GM21390 (cell line): Measurements from ENCODE around the gene FBXW11.
A peak's percentile ranks its signal among the peaks of the same experiment; 100 is the strongest.
"Not testable (repeated sequence)": the region's sequence is repeated elsewhere in the genome, so short reads cannot be mapped to it uniquely, and the experiment has no call there.

ENCODE experiments used
- ATAC-seq: cut with Tn5 transposase; IDR thresholded peaks from one replicate; pipeline ENCODE4 v1.9.1; 2021; ENCODE audit not compliant: unreplicated experiment

The FBXW11 gene

DNA sequence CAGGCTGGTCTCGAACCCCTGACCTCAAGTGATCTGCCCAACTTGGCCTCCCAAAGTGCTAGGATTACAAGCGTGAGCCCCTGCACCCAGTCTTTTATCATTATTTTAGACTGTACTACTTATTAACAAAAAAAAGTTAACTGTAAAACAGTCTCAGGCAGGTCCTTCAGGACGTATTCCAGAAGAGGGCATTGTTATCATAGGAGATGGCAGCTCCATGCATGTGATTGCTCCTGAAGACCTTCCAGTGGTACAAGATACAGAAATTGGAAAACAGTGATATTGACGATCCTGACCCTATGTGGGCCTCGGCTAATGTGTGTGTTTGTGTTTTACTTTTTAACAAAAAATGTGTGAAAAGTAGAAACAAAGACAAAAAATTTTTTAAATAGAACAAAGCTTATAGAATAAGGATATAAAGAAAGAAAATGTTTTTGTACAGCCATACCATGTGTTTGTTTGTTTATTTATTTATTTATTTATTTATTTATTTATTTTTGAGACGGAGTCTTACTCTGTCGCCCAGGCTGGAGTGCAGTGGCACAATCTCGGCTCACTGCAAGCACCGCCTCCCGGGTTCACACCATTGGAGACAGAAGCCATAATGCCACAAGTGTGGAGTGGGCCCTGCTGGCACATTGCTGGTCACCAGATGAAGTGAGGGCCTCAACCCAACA is 13.8 kb upstream of the FBXW11 start:
- not testable (repeated sequence) for ATAC-seq

DNA sequence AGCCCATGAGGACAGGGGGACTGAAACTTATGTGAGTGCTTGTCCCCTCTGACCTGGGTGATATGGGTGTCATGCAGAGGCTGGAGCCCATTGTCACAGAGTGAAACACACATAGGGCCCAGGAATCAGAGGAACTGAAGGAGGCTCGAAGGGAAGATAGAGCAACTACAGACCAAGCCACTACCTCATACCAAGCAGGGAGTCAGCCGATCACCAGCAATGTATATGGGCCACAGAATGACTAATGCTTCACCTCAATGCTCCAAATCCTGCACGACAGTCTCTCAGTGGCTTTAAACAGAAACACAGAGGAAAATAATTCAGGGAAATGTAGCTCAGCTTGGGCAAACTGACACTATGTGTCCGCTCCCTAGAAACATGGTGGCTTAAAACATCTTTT is 8.9 kb upstream of the FBXW11 start:
- no peak for ATAC-seq

DNA sequence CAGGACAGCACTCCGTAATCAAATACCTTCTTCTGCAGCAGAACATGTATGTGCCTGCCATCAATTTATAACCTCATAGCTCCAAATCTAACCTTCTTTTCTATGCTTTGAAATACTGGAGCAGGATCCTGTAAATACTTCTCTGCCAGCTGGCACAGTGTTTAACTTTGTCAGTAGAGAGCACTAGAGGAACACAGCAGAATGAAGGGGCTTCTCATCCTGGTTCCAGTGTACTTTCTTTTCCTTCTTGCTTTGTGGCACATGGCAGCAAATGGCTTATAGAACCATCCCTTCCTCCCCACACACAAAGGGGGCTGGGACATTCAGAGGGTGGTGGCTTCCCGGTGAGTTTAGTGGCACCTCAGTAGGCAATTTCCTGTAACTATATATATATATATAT is 3.8 kb upstream of the FBXW11 start:
- no peak for ATAC-seq

DNA sequence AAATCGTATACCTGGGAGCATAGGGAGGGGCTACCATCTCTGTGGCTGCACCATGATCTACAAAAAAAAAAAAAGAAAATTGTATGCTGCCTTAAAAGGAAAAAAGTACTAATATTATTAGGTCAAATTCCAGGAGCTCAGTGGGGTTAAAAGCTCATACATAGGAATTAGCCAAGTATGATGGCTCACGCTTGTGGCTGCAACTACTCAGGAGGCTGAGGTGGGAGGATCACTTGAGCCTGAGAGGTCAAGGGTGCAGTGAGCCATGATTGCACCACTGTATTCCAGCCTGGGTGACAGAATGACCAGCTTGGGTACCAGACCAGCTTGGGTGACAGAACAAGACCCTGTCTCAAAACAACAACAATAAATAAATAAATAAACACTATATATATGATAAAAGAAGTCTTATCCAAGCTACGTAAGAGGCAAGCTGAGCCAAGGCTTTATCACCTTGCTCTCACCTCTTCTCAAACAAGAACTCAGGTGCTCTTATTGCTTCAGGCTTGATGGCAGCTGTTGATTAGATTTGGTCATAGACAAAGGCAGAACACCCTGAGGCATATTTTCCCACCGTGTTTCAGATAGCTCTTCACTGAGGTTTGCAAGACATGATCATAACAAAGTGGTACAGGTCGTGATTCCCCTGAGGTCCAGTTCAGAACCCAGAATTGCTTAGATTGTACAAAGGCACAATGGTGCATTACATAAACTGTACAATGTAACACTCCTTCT is 3.3 kb upstream of the FBXW11 start:
- ATAC-seq: no peak

DNA sequence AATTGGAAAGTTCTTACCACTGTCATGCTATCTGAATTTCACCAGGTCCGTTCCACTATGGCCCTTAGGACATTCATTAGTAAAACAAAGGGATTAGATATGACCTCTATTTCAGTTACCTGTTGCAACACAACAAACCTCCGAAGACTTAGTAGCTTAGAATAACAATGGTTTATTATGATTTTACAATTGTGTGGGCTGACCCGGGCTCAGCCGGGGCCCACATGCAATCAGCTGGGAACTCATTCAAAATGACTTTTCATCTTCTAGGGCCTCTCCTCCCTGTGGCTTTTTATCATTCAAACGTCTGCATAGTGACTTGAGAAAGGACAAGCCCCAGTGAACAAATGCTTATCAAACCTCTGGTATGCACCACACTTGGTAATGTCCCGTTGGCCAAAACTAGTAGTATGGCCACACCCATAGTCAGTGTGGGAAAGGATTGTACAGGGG is 2.3 kb upstream of the FBXW11 start:
- ATAC-seq: no peak

DNA sequence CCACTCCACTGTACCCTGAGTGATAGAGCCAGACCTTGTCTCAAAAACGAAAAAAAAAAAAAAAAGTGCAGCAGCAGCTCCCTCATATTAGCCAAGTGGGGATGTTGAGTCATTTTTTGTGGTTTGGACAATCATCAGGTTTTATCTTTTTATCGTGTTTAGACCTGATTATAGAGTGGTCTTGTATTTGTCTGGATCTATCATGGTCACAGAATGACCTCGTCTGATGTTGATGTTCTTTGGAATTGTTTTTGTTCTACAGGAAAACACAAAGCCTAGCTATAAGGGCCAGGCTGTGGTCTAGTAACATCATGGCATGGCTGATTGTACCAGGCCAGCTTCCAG is 1.6 kb upstream of the FBXW11 start:
- ATAC-seq: no peak

DNA sequence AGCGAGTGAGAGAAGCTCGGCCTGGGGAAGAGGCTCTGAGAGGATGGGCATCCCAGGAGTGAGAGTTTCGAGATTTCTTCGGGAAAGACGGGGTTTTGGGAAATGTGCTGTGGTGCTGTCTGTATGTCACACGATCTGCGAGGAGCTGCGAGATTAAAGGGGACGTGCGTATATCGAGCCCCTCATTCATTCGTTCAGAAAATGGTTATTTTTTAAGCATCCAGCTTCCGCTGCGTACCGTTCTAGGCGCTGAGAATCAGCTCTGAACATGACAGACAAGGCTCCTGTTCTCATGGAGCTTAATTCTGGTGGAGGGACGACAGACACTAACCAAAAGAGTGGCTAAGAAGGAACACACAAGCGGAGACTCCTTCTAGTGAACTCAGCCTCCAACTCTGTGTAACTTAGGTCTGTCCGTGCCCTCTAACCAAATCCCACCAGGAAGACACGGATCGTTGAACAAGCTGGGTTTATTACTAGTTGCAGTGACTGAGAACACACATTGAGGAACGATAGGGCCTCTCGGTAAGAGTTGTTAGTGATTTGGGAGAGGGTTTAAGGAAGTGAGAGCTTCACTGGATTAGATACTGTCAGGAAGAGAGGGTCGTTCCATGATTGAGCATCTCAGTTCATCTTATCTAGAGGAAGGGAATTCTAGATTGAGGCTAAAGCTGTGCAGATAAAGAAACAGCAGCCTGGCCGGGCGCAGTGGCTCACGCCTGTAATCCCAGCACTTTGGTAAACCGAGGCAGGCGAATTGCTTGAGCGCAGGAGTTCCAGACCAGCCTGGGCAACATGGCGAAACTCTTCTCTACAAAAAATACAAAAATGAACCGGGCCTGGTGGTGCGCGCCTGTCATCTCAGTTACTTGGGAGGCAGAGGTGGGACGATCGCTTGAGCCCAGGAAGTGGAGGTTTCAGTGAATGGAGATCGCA is 1.0 kb upstream of the FBXW11 start:
- no peak for ATAC-seq

DNA sequence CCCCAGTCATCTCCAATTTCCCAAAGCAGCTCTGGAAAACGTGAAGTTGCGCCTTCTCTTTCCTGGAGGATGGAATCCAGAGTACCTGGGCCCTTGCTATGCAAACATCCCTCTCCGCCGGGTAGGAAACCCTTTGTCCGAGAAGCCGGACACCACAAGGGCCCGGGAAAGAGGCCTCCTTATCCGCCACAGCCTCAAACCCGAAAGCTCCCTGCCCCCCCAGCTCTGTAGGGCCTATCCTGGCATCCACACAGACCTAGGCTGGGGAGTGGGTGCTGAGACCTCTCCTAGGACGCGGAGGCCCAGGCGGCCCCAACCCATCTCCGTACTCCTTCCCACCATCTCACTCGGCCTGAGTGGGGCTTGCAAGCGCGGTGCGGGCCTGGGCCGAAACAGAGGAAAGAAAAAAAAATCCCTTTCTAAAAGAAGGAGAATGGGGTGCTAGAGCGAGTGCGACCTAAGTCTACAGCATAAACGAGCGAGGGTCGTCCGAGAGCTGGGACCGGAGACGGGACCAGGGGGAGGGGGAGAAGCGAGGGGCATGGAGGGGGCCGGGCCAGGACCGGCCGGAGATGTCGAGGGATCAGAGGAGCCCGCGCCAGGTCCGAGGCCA is 624 bp downstream of the FBXW11 start:
- ATAC-seq: peak; percentile 2

DNA sequence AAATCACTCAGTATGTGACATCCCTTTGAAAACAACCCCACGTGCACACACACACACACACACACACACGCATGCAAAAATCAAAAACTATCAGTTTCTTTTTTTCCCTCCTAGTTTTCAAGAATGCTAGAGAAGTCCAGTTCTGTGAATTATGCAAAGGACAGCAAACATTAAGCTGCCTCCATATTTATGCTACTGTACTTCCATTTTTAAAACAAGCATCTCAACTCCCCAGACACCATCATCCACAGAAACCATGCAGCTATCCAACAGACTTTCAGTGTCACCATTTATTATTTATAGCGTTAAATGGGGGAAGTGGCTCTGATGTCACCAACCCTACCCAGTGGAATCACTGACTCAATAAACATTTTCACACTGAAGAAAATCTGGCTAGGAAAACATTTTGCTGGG is 1.6 kb downstream of the FBXW11 start:
- no peak for ATAC-seq

DNA sequence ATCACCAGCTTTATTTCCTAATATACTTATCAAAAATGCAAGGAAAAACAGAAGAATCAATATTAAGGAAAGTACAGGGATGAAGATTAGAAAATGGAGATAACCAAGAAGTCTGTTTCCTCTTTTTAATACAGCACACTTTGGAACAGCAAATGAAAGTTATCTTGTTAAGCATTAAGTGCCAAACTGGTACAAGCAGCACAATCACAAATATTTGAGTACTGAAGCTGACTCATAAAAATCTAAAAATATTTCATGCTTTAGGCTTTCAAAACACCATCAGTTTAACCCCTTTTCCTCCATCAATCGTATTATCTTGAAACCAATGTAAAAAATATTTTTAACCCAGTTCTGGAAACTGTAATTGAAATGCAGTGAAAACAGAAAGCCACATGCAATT is 2.7 kb downstream of the FBXW11 start:
- ATAC-seq: no peak

DNA sequence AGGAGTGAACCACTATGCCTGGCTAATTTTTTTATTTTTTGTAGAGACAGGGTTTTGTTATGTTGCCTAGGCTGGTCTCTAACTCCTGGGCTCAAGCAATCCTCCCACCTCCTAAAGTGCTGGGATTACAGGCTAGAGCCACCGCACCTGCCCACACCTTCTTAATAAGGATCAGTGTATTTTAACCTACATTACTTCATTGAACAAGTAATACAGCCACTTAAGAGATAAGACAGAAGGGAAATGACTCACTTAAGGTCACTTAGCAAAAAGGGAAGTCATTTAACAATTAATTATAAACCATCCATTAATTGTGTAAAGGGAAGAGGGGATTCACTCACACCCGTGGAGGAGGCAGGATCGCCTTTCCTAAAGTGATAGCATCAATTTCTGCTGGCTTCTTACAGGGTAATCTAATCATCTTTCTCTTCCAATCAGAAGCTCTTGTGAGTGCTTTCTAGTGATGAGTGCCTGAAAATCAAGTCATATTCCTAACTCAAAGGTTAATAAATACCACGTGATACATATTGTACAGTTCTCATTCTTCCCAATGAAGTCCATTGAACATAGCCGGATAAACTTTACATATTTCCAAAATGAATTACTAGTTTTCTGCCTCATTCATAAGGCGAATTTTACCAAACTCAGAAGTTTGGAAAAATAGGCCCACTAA is 3.5 kb downstream of the FBXW11 start:
- no peak for ATAC-seq

DNA sequence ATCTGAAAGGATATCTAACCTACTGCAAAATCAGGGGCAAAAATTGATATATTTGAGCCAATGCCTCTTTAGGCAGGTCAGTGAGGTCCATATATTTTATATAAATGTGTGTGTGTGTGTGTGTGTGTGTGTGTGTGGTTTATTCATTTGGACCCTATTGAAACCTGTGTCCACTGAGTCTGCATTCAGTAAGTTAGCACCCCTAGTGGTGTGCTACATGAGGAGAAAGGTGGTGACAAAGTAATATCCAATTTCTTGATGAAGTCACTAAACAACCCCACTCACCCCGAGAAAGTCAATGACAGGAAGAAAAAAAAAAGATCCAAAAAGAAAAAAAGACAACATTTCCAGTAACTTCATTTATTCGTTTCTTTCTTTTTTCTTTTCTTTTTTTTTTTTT is 4.1 kb downstream of the FBXW11 start:
- ATAC-seq: no peak

DNA sequence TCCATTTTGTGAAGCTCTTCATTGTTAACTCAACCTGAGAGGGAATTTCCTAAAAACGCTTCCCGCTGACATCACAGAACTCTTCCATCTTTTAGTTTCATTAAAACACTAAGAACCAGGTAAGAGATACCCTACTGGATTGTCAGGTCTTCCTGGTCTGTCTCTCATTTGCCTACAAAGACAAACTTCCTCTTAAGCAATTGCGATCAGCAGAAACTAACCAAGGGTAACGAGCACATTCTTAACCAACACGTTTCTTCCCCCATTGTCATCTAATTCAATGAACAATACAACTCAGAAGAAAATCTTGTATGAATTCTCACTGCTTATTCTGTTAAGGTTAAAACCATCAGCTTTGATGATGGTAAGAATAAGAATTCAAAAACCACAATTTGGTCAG is 6.6 kb downstream of the FBXW11 start:
- ATAC-seq: peak; percentile 48

DNA sequence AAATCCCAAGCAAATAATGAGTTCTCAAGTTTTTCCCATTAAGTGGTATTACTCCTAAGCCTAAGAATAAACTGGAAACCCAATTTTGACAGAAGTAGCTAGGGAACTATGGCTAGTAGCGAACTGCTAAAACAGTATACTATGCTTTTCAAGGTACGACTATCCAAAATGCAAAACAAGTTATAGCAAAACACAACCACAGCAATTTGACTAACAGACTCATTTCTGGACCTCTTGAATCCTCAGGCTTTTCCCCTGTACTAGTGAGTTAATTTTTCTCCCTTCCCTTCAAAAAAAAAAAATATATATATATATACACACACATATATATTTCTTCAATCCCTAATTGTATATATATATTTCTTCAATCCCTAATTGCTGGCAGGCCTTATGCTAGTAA is 7.3 kb downstream of the FBXW11 start:
- ATAC-seq: no peak

DNA sequence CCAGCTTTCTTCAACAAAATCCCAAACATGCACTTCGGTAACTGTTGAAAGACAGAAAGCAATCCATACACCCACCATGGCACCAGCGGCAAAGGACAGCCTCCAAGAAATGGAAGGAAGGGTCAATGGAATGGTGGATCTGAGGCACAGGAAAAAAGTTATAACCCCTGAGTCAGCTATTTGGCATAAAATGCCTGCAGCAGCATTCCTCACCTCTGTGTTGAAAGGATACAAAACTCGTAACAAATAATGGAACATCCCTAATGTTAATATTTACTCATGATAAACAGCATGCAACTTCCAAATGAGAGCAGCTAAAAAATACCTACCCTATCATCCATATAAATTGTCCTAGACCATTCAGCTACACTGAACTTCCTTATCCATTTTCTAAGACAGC is 9.4 kb downstream of the FBXW11 start:
- ATAC-seq: no peak

DNA sequence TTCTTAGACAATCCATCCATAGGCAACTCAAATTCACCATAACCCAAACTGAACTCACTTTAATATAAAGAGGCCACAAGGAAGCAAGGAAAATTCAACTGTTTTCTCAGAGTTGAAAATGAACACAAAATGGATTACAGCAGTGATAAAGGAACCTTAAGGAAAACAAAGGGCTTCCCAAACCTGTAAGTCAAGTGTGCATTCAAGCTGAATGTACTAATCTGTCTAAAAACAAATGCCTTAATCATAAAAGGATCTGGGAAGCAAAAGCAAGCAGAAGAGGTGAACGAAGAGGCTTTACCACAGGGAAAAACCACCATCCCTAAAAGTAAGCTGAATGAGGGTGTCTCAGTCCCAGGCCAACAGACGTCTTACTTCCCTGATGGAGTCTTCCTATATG is 13.6 kb downstream of the FBXW11 start:
- ATAC-seq: no peak

DNA sequence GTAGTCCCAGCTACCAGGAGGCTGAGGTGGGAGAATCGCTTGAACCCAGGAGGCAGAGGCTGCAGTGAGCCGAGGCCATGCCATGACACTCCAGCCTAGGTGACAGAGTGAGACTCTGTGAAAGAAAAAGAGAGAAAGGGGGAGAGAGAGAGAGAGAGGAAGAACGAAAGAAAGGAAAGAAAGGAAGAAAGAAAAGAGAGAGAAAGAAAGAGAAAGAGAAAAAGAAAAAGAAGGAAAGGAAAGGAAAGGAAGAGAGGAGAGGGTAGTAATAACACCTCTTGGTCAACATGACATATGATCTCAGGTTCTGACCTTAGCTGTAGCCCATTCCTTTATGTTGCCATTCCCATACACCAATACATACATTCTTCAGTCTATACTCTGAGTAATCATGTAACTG is 14.1 kb downstream of the FBXW11 start:
- no peak for ATAC-seq

DNA sequence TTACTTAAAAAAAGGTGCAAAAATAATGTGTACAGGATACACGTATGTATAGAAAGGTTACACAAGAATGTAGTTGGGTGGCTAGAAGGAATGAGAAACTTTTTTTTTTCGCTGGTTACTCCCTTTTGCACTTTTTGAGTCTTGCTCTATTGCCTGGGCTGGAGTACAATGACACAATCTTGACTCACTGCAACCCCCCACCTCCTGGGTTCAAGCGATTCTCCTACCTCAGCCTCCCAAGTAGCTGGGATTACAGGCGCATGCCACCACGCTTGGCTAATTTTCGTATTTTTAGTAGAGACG is 15.8 kb downstream of the FBXW11 start:
- ATAC-seq: no peak

DNA sequence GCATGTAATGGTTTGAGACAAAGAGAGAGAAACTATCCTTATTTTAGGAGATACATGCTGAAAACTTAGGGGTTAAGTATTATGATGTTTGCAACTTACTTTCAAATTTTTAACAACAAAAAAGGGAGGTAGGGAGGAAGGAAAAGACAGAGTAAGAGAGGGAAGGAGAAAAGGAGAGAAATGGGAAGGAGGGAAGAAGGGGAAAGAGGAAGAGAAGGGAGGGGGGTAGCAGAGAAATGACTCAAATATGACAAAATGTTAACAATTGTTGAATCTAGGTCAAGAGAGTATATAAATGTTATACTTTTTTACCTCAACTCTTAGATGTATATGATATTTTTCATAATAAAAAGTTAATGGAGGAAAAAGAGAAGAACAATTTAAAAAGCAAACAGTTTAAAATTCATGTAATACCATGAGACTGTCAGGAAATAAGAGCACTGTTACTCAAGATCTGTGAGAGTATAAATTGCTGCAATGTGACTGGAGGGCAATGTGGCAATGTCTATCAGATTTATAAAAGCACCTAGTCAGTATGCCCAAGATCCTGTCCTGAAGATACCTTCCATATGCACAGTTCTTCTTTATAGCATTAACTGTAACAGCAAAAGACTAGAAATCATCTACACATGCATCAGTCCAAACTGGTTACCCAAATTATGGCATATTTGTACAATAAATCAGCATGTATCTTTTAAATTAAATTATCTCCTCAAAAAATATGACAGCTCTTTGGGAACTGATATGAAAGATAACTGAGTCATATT is 16.3 kb downstream of the FBXW11 start:
- ATAC-seq: no peak

DNA sequence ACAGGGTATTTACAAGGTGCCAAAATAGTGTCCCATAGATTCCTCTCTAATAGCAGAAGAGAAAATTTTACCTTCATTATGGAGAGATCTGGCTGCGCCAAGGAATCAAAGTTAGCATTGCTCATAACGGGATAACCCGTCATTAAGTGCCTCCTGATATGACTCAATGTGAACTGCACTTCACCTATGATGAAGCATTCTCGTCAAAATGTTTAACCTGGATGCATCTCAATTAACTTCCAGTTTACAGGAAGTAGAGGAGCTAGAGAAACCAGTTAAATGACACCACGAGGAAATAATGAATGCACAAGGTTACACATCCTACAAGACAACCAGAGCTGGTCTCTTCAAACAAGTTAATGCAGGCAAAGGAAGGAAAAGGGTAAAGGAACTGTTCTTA is 17.2 kb downstream of the FBXW11 start:
- ATAC-seq: peak; percentile 69
